Testis (tissue), 2 donors: ENCODE results near the gene GNB1L.

ENCODE experiments used
- POLR2A ChIP-seq: fragments of 450-650 bp; IDR thresholded peaks from one replicate; pipeline ENCODE4 v1.6.1; 2017; ENCODE audit warnings: antibody characterized with exemption, mild to moderate bottlenecking, moderate library complexity
- TF ChIP-seq, protein P1 (sequence below), 3 experiments: fragments of 450-650 bp in 2 of 3; fragments of 200-600 bp in 1 of 3; sonication (generic) in 1 of 3; IDR thresholded peaks; one replicate each; pipeline ENCODE4 v1.5.1; 2016 to 2019; ENCODE audit warnings: antibody characterized with exemption in 3 of 3, mild to moderate bottlenecking in 2 of 3, moderate library complexity in 1 of 3

DNA sequence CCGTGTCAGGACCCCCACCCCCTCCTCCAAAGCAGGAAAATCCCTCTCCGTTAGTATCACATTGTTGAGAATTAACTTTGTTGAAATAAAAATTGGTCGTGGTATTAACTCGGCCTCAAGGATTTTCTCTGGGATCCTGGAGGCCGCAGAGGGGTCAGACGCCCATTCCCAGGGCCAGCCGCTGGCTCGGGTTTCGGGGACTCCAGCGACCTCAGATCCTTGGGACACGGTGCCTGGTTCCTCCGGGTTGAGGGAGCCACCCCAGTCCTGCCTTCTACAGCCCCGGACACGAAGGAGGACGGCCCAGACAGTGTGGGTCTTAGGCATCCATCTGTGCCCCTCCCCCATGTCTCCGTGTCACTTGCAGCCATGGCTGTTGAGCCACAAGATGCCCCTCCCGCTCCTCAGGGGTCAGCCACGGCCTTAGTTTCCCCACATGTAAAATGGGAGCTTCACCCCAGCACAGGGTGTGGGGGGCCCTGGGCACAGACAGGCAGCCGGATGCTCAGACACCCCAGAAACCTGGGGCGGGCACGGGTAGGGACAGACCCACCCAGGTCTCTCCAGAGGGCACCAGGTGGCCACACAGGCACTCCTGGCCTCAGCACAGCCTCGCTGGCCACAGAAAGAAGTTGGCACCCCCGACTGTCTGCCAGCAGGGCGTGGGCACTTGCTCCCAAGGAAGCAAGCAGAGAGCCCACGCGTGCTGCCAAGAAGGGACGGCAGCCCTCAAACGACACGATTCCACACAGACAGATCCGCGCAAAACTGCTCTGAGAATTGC lies 115.8 kb downstream of the GNB1L start:
- TF ChIP-seq, protein P1, sequence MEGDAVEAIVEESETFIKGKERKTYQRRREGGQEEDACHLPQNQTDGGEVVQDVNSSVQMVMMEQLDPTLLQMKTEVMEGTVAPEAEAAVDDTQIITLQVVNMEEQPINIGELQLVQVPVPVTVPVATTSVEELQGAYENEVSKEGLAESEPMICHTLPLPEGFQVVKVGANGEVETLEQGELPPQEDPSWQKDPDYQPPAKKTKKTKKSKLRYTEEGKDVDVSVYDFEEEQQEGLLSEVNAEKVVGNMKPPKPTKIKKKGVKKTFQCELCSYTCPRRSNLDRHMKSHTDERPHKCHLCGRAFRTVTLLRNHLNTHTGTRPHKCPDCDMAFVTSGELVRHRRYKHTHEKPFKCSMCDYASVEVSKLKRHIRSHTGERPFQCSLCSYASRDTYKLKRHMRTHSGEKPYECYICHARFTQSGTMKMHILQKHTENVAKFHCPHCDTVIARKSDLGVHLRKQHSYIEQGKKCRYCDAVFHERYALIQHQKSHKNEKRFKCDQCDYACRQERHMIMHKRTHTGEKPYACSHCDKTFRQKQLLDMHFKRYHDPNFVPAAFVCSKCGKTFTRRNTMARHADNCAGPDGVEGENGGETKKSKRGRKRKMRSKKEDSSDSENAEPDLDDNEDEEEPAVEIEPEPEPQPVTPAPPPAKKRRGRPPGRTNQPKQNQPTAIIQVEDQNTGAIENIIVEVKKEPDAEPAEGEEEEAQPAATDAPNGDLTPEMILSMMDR (IDR thresholded peaks at IDR 0.05), result no peak
- no peak for TF ChIP-seq POLR2A
